OCI-LY3 (cell line): Measurements from ENCODE around the gene MYLK4.

Experiments used
- H2AFZ ChIP-seq: fragments of 200-600, 300-600 bp; shearing (Covaris generic); 2 replicates; pipeline ENCODE4 v1.6.0; 2014; ENCODE audit warnings: antibody characterized with exemption, low read depth, low read length
- H3K27ac ChIP-seq: fragments of 200-600, 300-600 bp; sonication (generic); 2 replicates; pipeline ENCODE4 v1.5.1; 2014; ENCODE audit warnings: mild to moderate bottlenecking, low read length, moderate library complexity, mixed read lengths
- H3K27me3 ChIP-seq: fragments of 200-600, 300-600 bp; sonication (generic); 2 replicates; pipeline ENCODE4 v1.6.1; 2014; ENCODE audit warnings: low read depth, low read length, mixed read lengths
- H3K36me3 ChIP-seq: fragments of 200-600, 300-600 bp; sonication (generic); replicated peaks from 2 replicates; pipeline ENCODE3; 2014; ENCODE audit warnings: low read depth, low read length, mixed read lengths
- H3K4me1 ChIP-seq: fragments of 300-600, 200-600 bp; sonication (generic); 2 replicates; pipeline ENCODE4 v1.6.1; 2014; ENCODE audit warnings: low read length, mixed read lengths
- H3K4me2 ChIP-seq: fragments of 200-600, 300-600 bp; sonication (generic); 2 replicates; pipeline ENCODE4 v1.6.1; 2014; ENCODE audit warnings: low read length, mixed read lengths
- H3K4me3 ChIP-seq: fragments of 300-600, 200-600 bp; sonication (generic); 2 replicates; pipeline ENCODE4 v1.5.1; 2014; ENCODE audit warnings: antibody characterized with exemption, mild to moderate bottlenecking, low read length, moderate library complexity
- H3K79me2 ChIP-seq: fragments of 300-600, 200-600 bp; shearing (Covaris generic); 2 replicates; pipeline ENCODE4 v1.6.1; 2014; ENCODE audit warnings: mild to moderate bottlenecking, low read length, mixed read lengths
- H3K9ac ChIP-seq: fragments of 300-600, 200-600 bp; shearing (Covaris generic); 2 replicates; pipeline ENCODE4 v1.6.0; 2014; ENCODE audit warnings: mild to moderate bottlenecking, low read length, moderate library complexity
- H3K9me3 ChIP-seq: fragments of 200-600, 300-600 bp; shearing (Covaris generic); 2 replicates; pipeline ENCODE4 v1.6.1; 2014; ENCODE audit warnings: low read length, mixed read lengths; ENCODE audit not compliant: insufficient read depth
- H4K20me1 ChIP-seq: fragments of 200-600, 300-600 bp; sonication (generic); 2 replicates; pipeline ENCODE4 v1.6.1; 2016; ENCODE audit warnings: low read length, mixed read lengths; ENCODE audit not compliant: insufficient read depth
- CTCF ChIP-seq: fragments of 200-600, 300-600 bp; sonication (generic); IDR thresholded peaks from 2 replicates; pipeline ENCODE4 v1.5.1; 2014; ENCODE audit warnings: antibody characterized with exemption, low read length, low read depth
- EZH2phosphoT487 ChIP-seq: fragments of 200-600 bp; shearing (Covaris generic); IDR thresholded peaks from 2 replicates; pipeline ENCODE4 v1.6.1; 2018; ENCODE audit warnings: antibody characterized with exemption, mixed run types, low read depth

Gene MYLK4

GRCh38 chr6:2753110-2753489 lies 2.4 kb upstream of the MYLK4 start:
- H3K27ac ChIP-seq = no peak overlapping the region
- no peaks in the 10 kb centered on the region for H3K9me3 ChIP-seq
- no peaks in the 10 kb centered on the region for H3K79me2 ChIP-seq
- H3K9ac ChIP-seq = no peak overlapping the region
- H3K4me1 ChIP-seq = peaks cover 8% of the 10 kb centered on the region; the same call in 1 of the 2 replicates
- no peak overlapping the region for H3K4me2 ChIP-seq
- no peaks in the 10 kb centered on the region for H3K36me3 ChIP-seq
- no peak overlapping the region for H2AFZ ChIP-seq
- TF ChIP-seq CTCF = no peak
- TF ChIP-seq EZH2phosphoT487 = no peak
- H3K4me3 ChIP-seq = no peak overlapping the region
- peaks cover 18% of the 10 kb centered on the region; the same call in 1 of the 2 replicates for H3K27me3 ChIP-seq
- H4K20me1 ChIP-seq = no peaks in the 10 kb centered on the region

DNA sequence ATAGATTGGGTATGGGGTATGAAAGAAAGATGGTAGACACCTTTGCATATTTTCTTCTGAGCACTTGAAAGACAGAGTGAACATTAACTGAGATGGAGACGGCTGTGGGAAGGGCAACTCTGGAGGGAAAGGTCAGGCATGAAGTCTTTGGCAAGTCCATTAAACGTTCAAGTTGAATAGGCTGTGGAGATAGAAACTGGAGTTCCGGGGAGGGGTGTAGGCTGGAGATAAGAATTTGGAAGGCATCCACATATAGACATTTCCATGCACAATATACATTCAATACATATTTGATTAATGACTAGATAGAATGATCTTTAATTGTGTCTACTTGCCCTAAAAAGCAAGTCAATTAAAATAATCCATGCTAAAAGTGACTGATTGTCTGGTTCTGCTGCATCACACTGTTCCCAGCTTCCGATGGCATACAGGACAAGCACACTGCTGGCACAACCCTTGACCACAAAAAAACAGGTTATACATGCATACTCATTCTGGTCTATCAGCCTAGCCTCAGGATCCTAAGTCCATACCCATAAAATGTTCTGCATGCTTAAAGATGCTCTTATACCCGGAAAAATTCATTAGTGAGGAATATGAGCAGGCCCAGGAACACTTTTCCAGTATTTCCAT lies 1.9 kb upstream of the MYLK4 start:
- TF ChIP-seq EZH2phosphoT487 = no peak
- no peak for TF ChIP-seq CTCF
- peaks cover 8% of the 10 kb centered on the region; the same call in 1 of the 2 replicates for H3K4me1 ChIP-seq
- H4K20me1 ChIP-seq = no peaks in the 10 kb centered on the region
- peaks cover 18% of the 10 kb centered on the region; the same call in 1 of the 2 replicates for H3K27me3 ChIP-seq
- H3K4me3 ChIP-seq = no peak overlapping the region
- H3K36me3 ChIP-seq = no peaks in the 10 kb centered on the region
- no peak overlapping the region for H3K9ac ChIP-seq
- H3K4me2 ChIP-seq = no peak overlapping the region
- H2AFZ ChIP-seq = no peak overlapping the region
- no peaks in the 10 kb centered on the region for H3K9me3 ChIP-seq
- H3K79me2 ChIP-seq = no peaks in the 10 kb centered on the region
- no peak overlapping the region for H3K27ac ChIP-seq

DNA sequence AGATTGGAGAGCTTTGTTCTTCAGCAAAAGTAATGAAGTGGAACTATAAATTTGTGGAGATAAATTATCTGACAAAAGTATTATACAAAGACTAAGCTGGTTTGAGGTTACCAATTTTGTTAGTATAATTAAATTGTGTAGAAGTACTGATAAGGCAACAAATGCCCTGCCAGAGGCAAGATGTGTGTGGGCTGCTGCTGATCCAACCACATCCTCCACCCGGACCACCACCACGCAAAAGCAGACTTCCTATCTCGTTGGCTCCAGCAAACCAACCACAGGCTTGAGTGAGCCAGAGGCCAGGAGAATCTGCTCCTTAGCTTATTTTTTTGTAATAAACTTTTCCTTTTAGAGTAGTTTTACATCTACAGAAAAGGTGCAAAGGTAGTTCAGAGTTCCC lies 1.1 kb upstream of the MYLK4 start:
- H3K4me3 ChIP-seq = no peak overlapping the region
- no peak overlapping the region for H3K9ac ChIP-seq
- no peaks in the 10 kb centered on the region for H3K9me3 ChIP-seq
- no peak overlapping the region for H3K4me2 ChIP-seq
- TF ChIP-seq EZH2phosphoT487 (no peak), CTCF (no peak)
- H3K27ac ChIP-seq = no peak overlapping the region
- H4K20me1 ChIP-seq = no peaks in the 10 kb centered on the region
- no peaks in the 10 kb centered on the region for H3K36me3 ChIP-seq
- peaks cover 8% of the 10 kb centered on the region; the same call in 1 of the 2 replicates for H3K4me1 ChIP-seq
- no peak overlapping the region for H2AFZ ChIP-seq
- H3K27me3 ChIP-seq = peaks cover 18% of the 10 kb centered on the region; the same call in 1 of the 2 replicates
- H3K79me2 ChIP-seq = no peaks in the 10 kb centered on the region

- peak; percentile 68 for TF ChIP-seq CTCF
- no peak for TF ChIP-seq EZH2phosphoT487
- Histone ChIP-seq H2AFZ (peak overlapping the region; percentile 89), H3K4me2 (peak overlapping the region; percentile 76), H3K9ac (0 out of 2 replicates have a peak overlapping the region, but pooled peaks have one; percentile 3), H3K27me3 (peaks cover 18% of the 10 kb centered on the region; the same call in 1 of the 2 replicates), H3K36me3 (no peaks in the 10 kb centered on the region), H3K79me2 (no peaks in the 10 kb centered on the region), H3K27ac (no peak overlapping the region), H3K4me1 (peaks cover 8% of the 10 kb centered on the region; the same call in 1 of the 2 replicates), H3K4me3 (peak overlapping the region; percentile 72), H3K9me3 (no peaks in the 10 kb centered on the region), H4K20me1 (no peaks in the 10 kb centered on the region)
Measured at GRCh38 chr6:2749969-2750600, 637 bp downstream of the MYLK4 start.
